K562 treated with DMSO at 1 percent for 24 hours (cell line): ENCODE measurements around the gene GPR85. TPM values are rescaled to one million over a fixed set of nuclear protein-coding genes. Genes with fewer than 3 reads are reported as not detected.

Experiments
- total RNA-seq: library from RNA; unstranded; fragments of 300-600 nt; gene quantifications from 2 replicates; pipeline ENCODE4 v1.2.3, GENCODE V29; 2022; ENCODE audit warnings: low read depth; ENCODE audit not compliant: insufficient read depth

Gene GPR85
- total RNA-seq, result 2.5 and 4.6 TPM in 2 replicates

GRCh38 chr7:113086431-113086888 lies at the start of gene GPR85:
GPR85 (minus strand) TSS chr7:113086827; CDS start chr7:113084721, 2,106 bp downstream.

DNA sequence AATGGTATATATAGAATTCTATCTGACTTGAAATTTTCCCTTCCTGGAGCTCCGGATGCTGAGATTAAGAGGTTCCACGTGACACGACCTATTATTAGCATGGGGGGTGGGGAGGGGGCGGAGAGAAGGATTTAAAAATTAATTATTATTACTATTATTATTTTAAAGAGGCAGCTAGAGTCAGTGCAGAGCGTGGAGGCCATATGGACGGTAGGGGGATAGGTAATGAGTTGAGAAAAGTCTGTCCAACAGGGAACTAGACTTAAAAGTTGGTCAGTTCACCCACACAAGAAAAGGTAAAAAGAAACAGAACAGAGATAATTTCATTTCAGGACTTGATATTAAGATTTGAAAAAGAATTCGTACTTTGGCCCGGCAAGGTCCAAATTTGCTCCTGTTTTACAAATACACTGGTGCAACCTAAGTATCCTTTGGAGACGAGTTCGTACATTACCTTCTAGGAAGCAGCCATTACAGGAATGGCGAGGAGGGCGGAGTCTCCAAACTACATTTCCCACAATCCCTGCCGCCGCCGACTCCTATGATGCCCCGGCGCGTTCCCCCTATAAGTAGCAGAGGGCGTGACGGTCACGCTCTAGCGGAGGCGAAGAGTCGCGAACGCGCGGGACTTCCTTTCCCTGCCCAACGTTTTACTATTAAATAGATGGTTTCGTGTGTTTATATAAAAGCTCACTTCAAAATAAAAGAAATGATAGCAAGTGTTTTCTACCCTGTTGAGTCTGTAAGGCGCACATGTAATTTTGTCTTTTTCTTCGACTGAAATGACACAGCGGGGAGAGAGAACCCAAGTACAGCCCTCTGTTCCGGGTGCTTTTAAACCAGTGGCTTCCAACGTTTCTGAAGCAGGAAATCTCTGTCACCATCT lies 31.7 kb upstream of the GPR85 start, which contains the start of gene SMIM30:
TSS of gene SMIM30 (minus strand) at position 481 of the 886 bp plus-strand sequence. CDS start 976 bp downstream, outside the sequence.

Other genes with a start within 250 kb of the GPR85 start
- 85.6 and 96.2 TPM in 2 replicates for gene SMIM30, start 31.7 kb upstream of the GPR85 start, total RNA-seq